Pancreas (tissue), 10 donors: ENCODE data around the gene REN. TPM values are rescaled to one million over a fixed set of nuclear protein-coding genes. Genes with fewer than 3 reads are reported as not detected.
A peak's percentile ranks its signal among the peaks of the same experiment; 100 is the strongest.

ENCODE experiments used
- ATAC-seq, 4 donors: fragments of 200-7000 bp; cut with Tn5 transposase; one replicate each; pipeline versions ENCODE4 v1.8.0 to v1.9.1; 2020; ENCODE audit warnings: mild to moderate bottlenecking in 4 of 4, moderate library complexity in 4 of 4
- DNase-seq, 6 donors: peaks; one replicate each; pipeline ENCODE4 v3.0.0-alpha.2; 2020
- FAIRE-seq: peaks from 2 replicates; lab custom pipeline; 2012; peaks lifted over from hg19 to GRCh38; lab: Jason Lieb, UNC
- H3K27ac ChIP-seq, 4 donors: fragments of 200-600 bp; sonication (generic); 1 replicate in 3 of 4; 2 replicates in 1 of 4; pipeline versions ENCODE4 v1.5.0 to v1.8.0; 2020
- H3K27me3 ChIP-seq, 4 donors: fragments of 200-600 bp; one replicate each; pipeline ENCODE4 v1.8.0; 2021
- H3K36me3 ChIP-seq, 3 donors: fragments of 200-600 bp; sonication (generic) in 1 of 3; one replicate each; pipeline versions ENCODE4 v1.5.0 to v1.8.0; 2020 to 2021
- H3K4me1 ChIP-seq, 3 donors: fragments of 200-600 bp; one replicate each; pipeline ENCODE4 v1.8.0; 2021
- H3K4me3 ChIP-seq, 4 donors: fragments of 200-600 bp; sonication (generic) in 2 of 4; one replicate each; pipeline versions ENCODE4 v1.5.0 to v1.8.0; 2020 to 2021
- H3K9me3 ChIP-seq, 4 donors: fragments of 200-600 bp; one replicate each; pipeline ENCODE4 v1.8.0; 2021
- WGBS, 2 donors: extraction: QIAGEN DNeasy Blood & Tissue Kit; methylation state at CpG; one replicate each; pipeline ENCODE4 v1.1.7; 2013; 5-methylcytosine and 5-hydroxymethylcytosine counted together
- intact Hi-C, 3 donors: fragments of 100-400 bp; cut with DNase I; formaldehyde crosslinking; loops; one replicate each; pipeline versions ENCODE4 v1.11.1 to v1.14.2; 2022
- polyA plus RNA-seq, 2 donors: library from polyadenylated mRNA; stranded (reverse); fragments of 200-250 nt; gene quantifications; one replicate each; pipeline ENCODE4 v1.2.3, GENCODE V29; 2013
- total RNA-seq, 6 donors: library from RNA; stranded (reverse); fragmentation: NEBNext Ultra II Directional in 4 of 6; extraction: Animal tissue kit (Norgen Biotek cat#: 25700) in 4 of 6; gene quantifications; one replicate each; pipeline versions ENCODE4 v1.2.1 to v1.2.4, GENCODE V29; 2021 to 2023
- TF ChIP-seq, protein P1 (sequence below), 4 donors: fragments of 200-600 bp; sonication (generic) in 3 of 4; IDR thresholded peaks; one replicate each; pipeline versions ENCODE4 v1.5.0 to v1.8.0; 2021; ENCODE audit warnings: antibody characterized with exemption in 4 of 4
- donor health status: healthy with polysubstance abuse.
- donor health status: DM: no; HTN: no; CAD: no; lungs with moderate emphysema.
- donor health status: DM: no; HTN: no; CAD: no.
- donor health status: control.
- donor health status: control.
- donor health status: Bipolar disorder and iron deficiency.
- donor health status: DM: yes; HTN: yes; CAD: no.
- donor health status: DM: no; HTN: no; CAD: no.
- donor health status: DM: no; HTN: no; CAD: no.
- donor health status: DM: yes; HTN: yes; CAD: no.

Gene REN
- total and polyA plus RNA-seq, 8 donors, result 0.28 TPM; not detected in 7

DNA sequence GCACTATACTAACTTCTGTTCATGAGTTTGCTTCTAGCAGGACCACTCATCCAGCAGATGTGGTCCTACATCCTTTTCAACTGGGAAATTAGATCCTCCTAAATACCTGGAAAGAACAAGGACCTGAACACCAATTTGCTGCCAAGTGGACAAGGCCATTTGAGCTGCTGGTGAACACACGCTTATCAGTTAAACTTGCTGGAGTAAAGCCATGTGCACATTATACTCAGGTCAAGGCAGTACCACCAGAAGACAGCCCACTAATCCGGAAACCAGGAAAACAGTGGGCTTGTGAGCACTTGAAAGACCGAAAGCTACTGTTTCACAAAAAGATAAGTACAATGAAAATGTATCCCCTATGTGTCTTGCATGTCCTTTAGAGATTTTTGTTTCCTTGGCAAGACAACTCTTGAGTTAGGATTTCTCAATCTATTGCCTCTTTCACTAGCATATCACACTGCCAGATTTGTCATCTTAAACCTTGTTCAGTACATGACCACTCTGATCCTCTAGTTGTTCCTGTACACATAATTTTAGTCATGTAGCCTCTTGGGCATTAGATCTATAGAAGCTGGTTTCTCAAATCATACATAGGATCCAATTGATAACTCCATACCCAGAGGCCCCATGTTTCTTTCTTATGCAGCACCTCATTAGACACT, 4.5 kb upstream of the REN start:
- Histone ChIP-seq H3K27ac (no peak overlapping the region), H3K4me1 (peaks cover 0 to 8% (median 0%) of the 10 kb centered on the region in 3 donors), H3K36me3 (no peaks in the 10 kb centered on the region), H3K27me3 (no peaks in the 10 kb centered on the region), H3K4me3 (no peak overlapping the region), H3K9me3 (no peaks in the 10 kb centered on the region)
- TF ChIP-seq, protein P1, sequence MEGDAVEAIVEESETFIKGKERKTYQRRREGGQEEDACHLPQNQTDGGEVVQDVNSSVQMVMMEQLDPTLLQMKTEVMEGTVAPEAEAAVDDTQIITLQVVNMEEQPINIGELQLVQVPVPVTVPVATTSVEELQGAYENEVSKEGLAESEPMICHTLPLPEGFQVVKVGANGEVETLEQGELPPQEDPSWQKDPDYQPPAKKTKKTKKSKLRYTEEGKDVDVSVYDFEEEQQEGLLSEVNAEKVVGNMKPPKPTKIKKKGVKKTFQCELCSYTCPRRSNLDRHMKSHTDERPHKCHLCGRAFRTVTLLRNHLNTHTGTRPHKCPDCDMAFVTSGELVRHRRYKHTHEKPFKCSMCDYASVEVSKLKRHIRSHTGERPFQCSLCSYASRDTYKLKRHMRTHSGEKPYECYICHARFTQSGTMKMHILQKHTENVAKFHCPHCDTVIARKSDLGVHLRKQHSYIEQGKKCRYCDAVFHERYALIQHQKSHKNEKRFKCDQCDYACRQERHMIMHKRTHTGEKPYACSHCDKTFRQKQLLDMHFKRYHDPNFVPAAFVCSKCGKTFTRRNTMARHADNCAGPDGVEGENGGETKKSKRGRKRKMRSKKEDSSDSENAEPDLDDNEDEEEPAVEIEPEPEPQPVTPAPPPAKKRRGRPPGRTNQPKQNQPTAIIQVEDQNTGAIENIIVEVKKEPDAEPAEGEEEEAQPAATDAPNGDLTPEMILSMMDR (IDR thresholded peaks at IDR 0.05), result no peak
- FAIRE-seq, result no peak
- intact Hi-C loops, result no loop called here
- no peak for DNase-seq
- ATAC-seq, result peak; percentile 59 to 88 (median 72)
- WGBS, 2 donors, result 38 to 42% methylated on average over 3 of the region's 3 CpGs

DNA sequence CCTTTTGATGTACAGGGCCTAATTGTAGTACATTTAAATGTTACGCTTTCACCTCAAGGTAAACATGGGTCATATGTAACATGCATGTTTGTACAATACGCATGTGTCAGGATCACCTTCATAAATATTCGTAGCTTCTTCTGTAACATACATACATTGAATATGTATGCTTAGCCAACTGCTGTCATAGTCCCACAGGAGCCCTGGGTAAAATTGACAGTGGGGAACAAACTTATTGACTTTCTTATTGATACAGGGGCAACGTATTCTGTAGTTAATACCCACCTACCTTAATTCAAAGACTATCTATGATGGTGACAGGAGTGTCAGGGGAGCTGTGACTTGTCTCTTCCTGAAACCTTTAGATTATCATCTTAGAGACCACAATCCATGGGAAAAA, 3.7 kb upstream of the REN start:
- TF ChIP-seq, protein P1 (IDR thresholded peaks at IDR 0.05), result no peak
- H3K4me3 ChIP-seq, result no peak overlapping the region
- ATAC-seq (no peak), FAIRE-seq (no peak), DNase-seq (no peak)
- H3K27ac ChIP-seq, result no peak overlapping the region
- no peaks in the 10 kb centered on the region for H3K27me3 ChIP-seq
- intact Hi-C loops, result no loop called here
- H3K9me3 ChIP-seq, result no peaks in the 10 kb centered on the region
- WGBS, 2 donors, result 77 to 94% methylated on average over 4 of the region's 4 CpGs
- H3K4me1 ChIP-seq, result peaks cover 0 to 8% (median 0%) of the 10 kb centered on the region in 3 donors
- H3K36me3 ChIP-seq, result no peaks in the 10 kb centered on the region

DNA sequence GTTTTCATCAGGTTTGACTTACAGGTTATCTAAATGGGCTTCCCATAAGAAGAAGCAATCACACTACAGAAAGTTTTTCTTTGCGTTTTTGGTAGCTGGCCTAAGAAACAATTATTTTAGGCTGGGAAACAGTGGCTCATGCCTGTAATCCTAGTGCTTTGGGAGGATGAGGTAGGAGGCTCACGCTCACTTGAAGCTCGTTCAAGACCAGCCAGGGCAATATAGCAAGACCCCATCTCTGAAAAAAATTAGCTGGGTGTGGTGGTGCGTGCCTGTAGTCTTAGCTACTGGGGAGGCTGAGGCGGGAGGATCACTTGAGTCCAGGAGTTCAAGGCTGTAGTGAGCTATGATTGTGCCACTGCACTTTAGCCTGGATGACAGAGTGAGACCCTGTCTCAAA, 1.6 kb upstream of the REN start:
- Histone ChIP-seq H3K27me3 (no peaks in the 10 kb centered on the region), H3K4me3 (no peak overlapping the region), H3K27ac (no peak overlapping the region), H3K4me1 (peaks cover 0 to 8% (median 0%) of the 10 kb centered on the region in 3 donors), H3K9me3 (no peaks in the 10 kb centered on the region), H3K36me3 (no peaks in the 10 kb centered on the region)
- FAIRE-seq (no peak), ATAC-seq (no peak), DNase-seq (no peak)
- TF ChIP-seq, protein P1 (IDR thresholded peaks at IDR 0.05), result no peak
- WGBS, 2 donors, result 79 to 89% methylated on average over 5 of the region's 5 CpGs
- intact Hi-C loops, result no loop called here

DNA sequence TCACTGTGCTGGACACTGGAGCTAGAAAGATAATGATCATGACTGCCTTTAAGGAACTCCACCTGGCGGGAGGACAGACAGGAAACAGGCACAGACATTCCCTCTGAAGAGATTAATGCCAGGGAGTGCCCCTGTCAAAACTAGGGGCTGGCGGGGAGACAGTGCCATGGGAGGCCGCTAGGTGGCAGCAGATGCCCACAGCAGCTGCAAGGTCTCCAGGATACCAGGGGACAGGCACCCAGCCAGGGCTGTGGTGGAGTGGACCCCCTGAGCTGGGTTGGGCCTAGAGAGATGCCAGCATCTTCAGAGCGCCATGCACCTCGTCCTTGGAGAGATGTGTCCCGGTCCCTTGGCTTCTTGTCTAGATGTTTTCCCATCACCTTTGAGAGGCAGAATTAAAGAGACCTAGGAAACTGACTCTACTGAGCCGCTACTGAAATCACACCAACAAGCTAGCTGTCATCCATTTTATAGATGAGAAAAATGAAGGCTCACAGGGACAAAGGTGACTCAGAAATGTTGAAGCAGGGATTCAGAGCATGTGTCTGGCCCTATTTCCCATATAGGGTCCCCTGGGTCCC, 3.6 kb downstream of the REN start:
- intact Hi-C loops, result loop anchor here in 1 of 3 donors (5.0 kb wide), 1 partner anchor 45 kb away; no protein-coding TSS in a partner anchor
- 9 to 10% methylated on average over 7 of the region's 7 CpGs for WGBS, 2 donors
- H3K27me3 ChIP-seq, result no peaks in the 10 kb centered on the region
- H3K4me3 ChIP-seq, result no peak overlapping the region
- ATAC-seq (peak; percentile 93 to 99 (median 98)), DNase-seq (peak; percentile 70 to 94 (median 86)), FAIRE-seq (no peak)
- TF ChIP-seq, protein P1 (IDR thresholded peaks at IDR 0.05), result peak; percentile 98 to 100 (median 99)
- H3K27ac ChIP-seq, result peak overlapping the region in 1 of 4 donors; percentile 7
- H3K9me3 ChIP-seq, result no peaks in the 10 kb centered on the region
- H3K4me1 ChIP-seq, result no peaks in the 10 kb centered on the region
- no peaks in the 10 kb centered on the region for H3K36me3 ChIP-seq
